HG03025 (cell line): ENCODE data around the gene PRSS58.

ENCODE experiments used
- ATAC-seq: cut with Tn5 transposase; IDR thresholded peaks from one replicate; pipeline ENCODE4 v1.9.1; 2021; ENCODE audit warnings: mild to moderate bottlenecking, moderate library complexity; ENCODE audit not compliant: unreplicated experiment, low FRiP score

Gene PRSS58

GRCh38 chr7:142228537-142229104 is 29.2 kb downstream of the PRSS58 start:
- ATAC-seq: no peak
